HFFc6 (cell line): ENCODE measurements around the gene KCNQ1. TPM values are rescaled to one million over a fixed set of nuclear protein-coding genes. Genes with fewer than 3 reads are reported as not detected.

ENCODE experiments used
- DNase-seq: peaks from one replicate; pipeline ENCODE4 v3.0.0-alpha.2; 2018
- H3K27ac Mint-ChIP-seq: 2 replicates; pipeline ENCODE4 v1.8.0; 2020; ENCODE audit warnings: mild to moderate bottlenecking, mixed read lengths
- H3K27me3 Mint-ChIP-seq: 2 replicates; pipeline ENCODE4 v1.8.0; 2021; ENCODE audit warnings: mild to moderate bottlenecking, moderate library complexity, mixed read lengths; ENCODE audit not compliant: insufficient read depth
- H3K36me3 Mint-ChIP-seq: 2 replicates; pipeline ENCODE4 v1.8.0; 2021; ENCODE audit warnings: low read depth, mixed read lengths
- H3K4me1 Mint-ChIP-seq: 2 replicates; pipeline ENCODE4 v1.8.0; 2020; ENCODE audit warnings: low read depth, mixed read lengths
- H3K4me3 Mint-ChIP-seq: 2 replicates; pipeline ENCODE4 v1.8.0; 2020; ENCODE audit warnings: mild to moderate bottlenecking, moderate library complexity, mixed read lengths
- H3K9me3 Mint-ChIP-seq: 2 replicates; pipeline ENCODE4 v1.8.0; 2020; ENCODE audit warnings: mild to moderate bottlenecking, mixed read lengths
- total RNA-seq, 6 experiments: library from RNA; stranded (reverse); fragmentation: NEBNext Ultra II Directional; extraction: Animal tissue kit (Norgen Biotek cat#: 25700); gene quantifications; 2 replicates in 1 of 6; 3 replicates in 5 of 6; pipeline ENCODE4 v1.2.3, GENCODE V29; 2021
- TF ChIP-seq, protein P1 (sequence below): fragments of 200-600 bp; sonication (generic); IDR thresholded peaks from 2 replicates; pipeline ENCODE4 v1.5.0; 2021; ENCODE audit warnings: antibody characterized with exemption, mild to moderate bottlenecking

The KCNQ1 gene
- total RNA-seq, 6 experiments from 2014 or later = not detected

DNA sequence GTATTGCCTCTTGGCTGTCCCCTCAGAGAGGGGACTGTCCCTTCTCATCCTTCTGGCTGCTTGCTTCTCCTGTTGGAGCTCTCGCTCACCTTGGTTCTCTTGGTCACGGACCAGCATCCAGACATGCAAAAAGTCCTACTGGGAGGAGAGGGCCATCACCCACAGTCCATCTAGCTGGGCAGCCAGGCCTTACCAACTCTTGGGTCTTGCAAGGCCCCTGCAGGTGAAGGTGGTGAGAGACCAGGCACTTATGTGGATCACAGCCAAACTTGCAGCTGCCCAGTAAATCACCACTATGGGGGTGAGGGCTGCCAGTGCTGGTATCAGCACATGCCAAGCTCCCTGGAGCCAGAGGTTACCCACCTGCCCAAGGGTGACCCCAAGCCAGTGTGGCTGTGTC lies 218.7 kb downstream of the KCNQ1 start:
- H3K36me3 Mint-ChIP-seq = peaks cover 11% of the 10 kb centered on the region
- DNase-seq = no peak
- TF ChIP-seq, protein P1, sequence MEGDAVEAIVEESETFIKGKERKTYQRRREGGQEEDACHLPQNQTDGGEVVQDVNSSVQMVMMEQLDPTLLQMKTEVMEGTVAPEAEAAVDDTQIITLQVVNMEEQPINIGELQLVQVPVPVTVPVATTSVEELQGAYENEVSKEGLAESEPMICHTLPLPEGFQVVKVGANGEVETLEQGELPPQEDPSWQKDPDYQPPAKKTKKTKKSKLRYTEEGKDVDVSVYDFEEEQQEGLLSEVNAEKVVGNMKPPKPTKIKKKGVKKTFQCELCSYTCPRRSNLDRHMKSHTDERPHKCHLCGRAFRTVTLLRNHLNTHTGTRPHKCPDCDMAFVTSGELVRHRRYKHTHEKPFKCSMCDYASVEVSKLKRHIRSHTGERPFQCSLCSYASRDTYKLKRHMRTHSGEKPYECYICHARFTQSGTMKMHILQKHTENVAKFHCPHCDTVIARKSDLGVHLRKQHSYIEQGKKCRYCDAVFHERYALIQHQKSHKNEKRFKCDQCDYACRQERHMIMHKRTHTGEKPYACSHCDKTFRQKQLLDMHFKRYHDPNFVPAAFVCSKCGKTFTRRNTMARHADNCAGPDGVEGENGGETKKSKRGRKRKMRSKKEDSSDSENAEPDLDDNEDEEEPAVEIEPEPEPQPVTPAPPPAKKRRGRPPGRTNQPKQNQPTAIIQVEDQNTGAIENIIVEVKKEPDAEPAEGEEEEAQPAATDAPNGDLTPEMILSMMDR = no peak
- peaks cover 34% of the 10 kb centered on the region for H3K9me3 Mint-ChIP-seq
- H3K4me3 Mint-ChIP-seq = no peak overlapping the region
- no peaks in the 10 kb centered on the region for H3K4me1 Mint-ChIP-seq
- peaks cover 26% of the 10 kb centered on the region for H3K27me3 Mint-ChIP-seq
- H3K27ac Mint-ChIP-seq = no peak overlapping the region

DNA sequence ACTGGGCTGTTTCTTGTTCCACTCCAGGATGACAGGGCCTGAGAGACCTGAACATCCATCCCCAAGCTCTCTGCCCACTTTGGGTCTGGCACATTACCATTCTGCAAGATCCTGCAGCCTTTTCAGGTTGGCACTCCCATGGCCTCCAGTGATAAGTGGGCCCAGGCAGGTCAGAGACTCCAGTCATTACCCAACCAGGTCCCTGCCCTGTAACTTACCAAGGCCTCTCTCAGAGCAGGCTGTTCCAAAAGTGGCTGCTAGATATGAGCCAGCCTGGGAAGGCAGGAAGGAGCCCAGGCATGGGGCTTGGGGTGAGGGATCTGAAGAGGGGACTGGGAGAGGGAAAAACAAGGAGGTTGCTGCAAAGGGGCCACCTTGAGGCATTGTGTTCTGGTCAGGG lies 219.1 kb downstream of the KCNQ1 start:
- H3K27ac Mint-ChIP-seq = no peak overlapping the region
- H3K9me3 Mint-ChIP-seq = peaks cover 32% of the 10 kb centered on the region
- DNase-seq = no peak

DNA sequence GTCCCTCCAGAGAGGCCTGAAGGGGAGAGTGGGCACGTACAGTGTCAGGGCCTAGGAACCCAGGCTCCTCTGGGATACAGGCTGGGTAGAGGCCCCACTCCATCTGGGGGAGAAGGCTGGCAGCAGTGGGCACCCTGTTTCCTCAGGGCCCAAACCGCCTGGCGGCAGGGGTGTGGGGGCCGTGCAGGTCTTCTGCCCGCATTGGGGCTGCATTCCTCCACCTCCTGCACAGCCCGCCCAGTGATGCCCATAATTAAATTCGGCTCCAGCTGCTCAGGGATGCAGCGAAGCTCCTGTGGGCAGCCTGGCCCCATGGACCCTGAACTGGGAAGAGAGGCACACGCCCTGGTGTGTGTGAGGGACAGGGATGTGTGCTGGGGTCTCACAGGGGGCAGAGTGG lies 219.6 kb downstream of the KCNQ1 start:
- Mint-ChIP-seq H3K27ac (no peak overlapping the region), H3K27me3 (peaks cover 29% of the 10 kb centered on the region), H3K4me1 (no peaks in the 10 kb centered on the region), H3K9me3 (peaks cover 28% of the 10 kb centered on the region), H3K36me3 (peaks cover 11% of the 10 kb centered on the region), H3K4me3 (no peak overlapping the region)
- DNase-seq = no peak
- TF ChIP-seq, protein P1 = no peak

More for the DNA sequence above, 219.1 kb downstream of the KCNQ1 start:
- H3K4me1 Mint-ChIP-seq = no peaks in the 10 kb centered on the region
- TF ChIP-seq, protein P1 = no peak
- H3K27me3 Mint-ChIP-seq = peaks cover 27% of the 10 kb centered on the region
- H3K36me3 Mint-ChIP-seq = peaks cover 11% of the 10 kb centered on the region
- no peak overlapping the region for H3K4me3 Mint-ChIP-seq

DNA sequence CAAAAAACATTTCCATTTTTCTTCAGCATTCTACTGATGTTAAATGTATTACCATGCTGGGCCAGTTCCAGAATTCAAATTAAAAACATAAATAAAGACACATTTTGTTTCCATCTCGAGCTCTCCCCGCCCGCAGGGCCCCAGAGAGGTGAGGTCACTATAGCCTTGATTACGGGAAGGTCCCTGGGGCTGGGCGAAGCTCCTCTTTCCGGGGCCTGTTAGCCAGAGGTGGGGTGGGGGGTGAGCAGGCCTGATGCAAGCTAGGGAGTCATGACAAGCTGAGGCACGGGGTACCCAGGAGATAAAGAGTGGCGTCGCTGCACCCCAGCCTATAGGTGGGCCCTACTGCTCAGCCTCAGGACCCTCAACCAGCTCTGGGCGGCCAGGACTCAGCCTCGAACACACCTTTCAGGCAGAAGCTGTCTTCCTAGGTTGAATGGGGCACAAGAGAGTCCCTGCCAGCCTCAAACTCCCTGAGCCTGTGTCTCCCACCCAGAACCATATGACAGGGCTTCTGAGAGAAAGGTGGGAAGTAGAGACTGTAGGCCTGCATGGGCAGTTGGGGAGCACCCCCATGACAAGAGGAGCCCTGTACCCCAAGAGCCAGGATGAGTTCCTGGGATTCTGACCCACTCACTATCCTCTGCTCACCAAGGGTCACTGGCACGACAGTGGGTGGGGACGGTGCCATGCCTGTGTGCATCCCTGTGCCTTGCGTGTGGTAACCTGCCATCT lies 220.2 kb downstream of the KCNQ1 start:
- no peak overlapping the region for H3K4me3 Mint-ChIP-seq
- H3K9me3 Mint-ChIP-seq = peaks cover 25% of the 10 kb centered on the region
- H3K27me3 Mint-ChIP-seq = peaks cover 32% of the 10 kb centered on the region
- no peaks in the 10 kb centered on the region for H3K4me1 Mint-ChIP-seq
- peaks cover 11% of the 10 kb centered on the region for H3K36me3 Mint-ChIP-seq
- H3K27ac Mint-ChIP-seq = no peak overlapping the region
- TF ChIP-seq, protein P1 = no peak
- no peak for DNase-seq

DNA sequence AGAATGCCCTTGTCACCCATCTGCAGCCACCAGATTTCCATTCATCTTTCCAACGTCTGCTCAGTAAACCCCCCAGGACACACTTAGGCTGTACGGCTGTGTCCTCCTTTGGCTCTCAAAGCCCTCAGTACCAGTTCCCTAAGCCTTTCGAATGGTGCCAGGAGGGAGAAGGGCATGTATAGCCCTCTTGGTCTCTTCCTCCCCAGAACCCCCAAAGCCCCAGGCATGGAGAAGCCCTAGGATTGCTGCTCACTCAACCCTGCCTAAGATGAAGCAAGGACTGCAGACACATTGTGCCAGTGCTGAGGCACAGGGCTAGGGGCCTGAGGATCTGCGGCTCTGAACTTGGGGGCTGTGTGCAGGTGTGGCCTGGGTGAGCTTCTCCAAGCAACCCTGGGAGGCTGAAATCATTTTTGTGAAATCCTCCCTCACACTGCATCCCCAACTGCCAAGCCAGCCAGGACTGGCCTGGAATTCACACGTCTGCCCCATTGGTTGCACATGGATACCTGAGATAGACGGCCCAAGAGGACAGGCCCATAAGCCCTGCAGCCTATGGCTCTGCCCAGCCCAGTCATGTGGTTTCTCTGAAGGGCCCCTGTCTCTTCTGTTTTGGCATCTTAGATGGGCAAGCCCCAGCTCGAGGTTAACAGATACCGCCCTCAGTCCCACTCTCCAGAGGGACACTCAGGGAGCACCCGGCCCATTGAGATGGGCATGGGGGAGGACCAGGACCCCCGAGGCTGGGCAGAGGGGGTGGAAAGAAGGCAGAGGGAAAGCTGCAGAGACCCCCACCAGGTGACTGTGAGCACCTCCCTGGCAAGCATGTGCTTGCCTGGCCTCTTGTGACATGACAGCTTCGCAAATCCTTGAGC lies 221.0 kb downstream of the KCNQ1 start:
- H3K4me1 Mint-ChIP-seq = no peaks in the 10 kb centered on the region
- H3K27me3 Mint-ChIP-seq = peaks cover 32% of the 10 kb centered on the region
- no peak for DNase-seq
- H3K27ac Mint-ChIP-seq = no peak overlapping the region
- H3K4me3 Mint-ChIP-seq = no peak overlapping the region
- TF ChIP-seq, protein P1 = no peak
- peaks cover 10% of the 10 kb centered on the region for H3K36me3 Mint-ChIP-seq
- peaks cover 17% of the 10 kb centered on the region for H3K9me3 Mint-ChIP-seq
